ENCODE measurements around the gene MILR1.
"Not testable (repeated sequence)": the region's sequence is repeated elsewhere in the genome, so short reads cannot be mapped to it uniquely, and the experiment has no call there.

Gene MILR1

GRCh38 chr17:64428406-64428805 is 20.5 kb upstream of the MILR1 start:
- DNase-seq: no peak

GRCh38 chr17:64430036-64430435 is 18.9 kb upstream of the MILR1 start:
- DNase-seq: not testable (repeated sequence)

- no peak for DNase-seq
Observed at GRCh38 chr17:64431534-64431933, 17.4 kb upstream of the MILR1 start.

- no peak for DNase-seq
Observed at GRCh38 chr17:64437944-64438525, 10.9 kb upstream of the MILR1 start.

- not testable (repeated sequence) for DNase-seq
Observed at GRCh38 chr17:64439521-64439920, 9.4 kb upstream of the MILR1 start.

- no peak for DNase-seq
Observed at GRCh38 chr17:64439956-64440355, 9.0 kb upstream of the MILR1 start.

- no peak for DNase-seq
Observed at GRCh38 chr17:64441772-64442540, 7.0 kb upstream of the MILR1 start.

- no peak for DNase-seq
Observed at GRCh38 chr17:64442541-64442971, 6.4 kb upstream of the MILR1 start.

- no peak for DNase-seq
Observed at GRCh38 chr17:64443086-64443760, 5.7 kb upstream of the MILR1 start.

- no peak for DNase-seq
Observed at GRCh38 chr17:64447526-64447925, 1.4 kb upstream of the MILR1 start.

GRCh38 chr17:64449545-64449944 is 630 bp downstream of the MILR1 start:
- no peak for DNase-seq

- no peak for DNase-seq
Observed at GRCh38 chr17:64455993-64456885, 7.3 kb downstream of the MILR1 start.

GRCh38 chr17:64457156-64457555 is 8.2 kb downstream of the MILR1 start:
- DNase-seq: no peak

- no peak for DNase-seq
Observed at GRCh38 chr17:64458756-64459155, 9.8 kb downstream of the MILR1 start.

GRCh38 chr17:64459284-64459747 is 10.4 kb downstream of the MILR1 start:
- no peak for DNase-seq

- DNase-seq: not testable (repeated sequence)
Observed at GRCh38 chr17:64459818-64460217, 10.9 kb downstream of the MILR1 start.

GRCh38 chr17:64460955-64461354 is 12.0 kb downstream of the MILR1 start:
- DNase-seq: no peak

- DNase-seq: no peak
Observed at GRCh38 chr17:64461788-64462187, 12.9 kb downstream of the MILR1 start.

- DNase-seq: no peak
Observed at GRCh38 chr17:64466019-64466735, 17.3 kb downstream of the MILR1 start.

GRCh38 chr17:64466834-64467233 is 17.9 kb downstream of the MILR1 start:
- not testable (repeated sequence) for DNase-seq

GRCh38 chr17:64470625-64471024 is 21.7 kb downstream of the MILR1 start:
- no peak for DNase-seq

- DNase-seq: no peak
Observed at GRCh38 chr17:64471440-64471839, 22.5 kb downstream of the MILR1 start.
